ENCODE data around the gene KCNQ1. TPM values are rescaled to one million over a fixed set of nuclear protein-coding genes. Genes with fewer than 3 reads are reported as not detected.
A peak's percentile ranks its signal among the peaks of the same experiment; 100 is the strongest.

Gene KCNQ1
- total and polyA plus RNA-seq, 2 donors (not counting 1 experiment from before 2014, with no cell fraction given) = 21.5 to 28.8 TPM

DNA sequence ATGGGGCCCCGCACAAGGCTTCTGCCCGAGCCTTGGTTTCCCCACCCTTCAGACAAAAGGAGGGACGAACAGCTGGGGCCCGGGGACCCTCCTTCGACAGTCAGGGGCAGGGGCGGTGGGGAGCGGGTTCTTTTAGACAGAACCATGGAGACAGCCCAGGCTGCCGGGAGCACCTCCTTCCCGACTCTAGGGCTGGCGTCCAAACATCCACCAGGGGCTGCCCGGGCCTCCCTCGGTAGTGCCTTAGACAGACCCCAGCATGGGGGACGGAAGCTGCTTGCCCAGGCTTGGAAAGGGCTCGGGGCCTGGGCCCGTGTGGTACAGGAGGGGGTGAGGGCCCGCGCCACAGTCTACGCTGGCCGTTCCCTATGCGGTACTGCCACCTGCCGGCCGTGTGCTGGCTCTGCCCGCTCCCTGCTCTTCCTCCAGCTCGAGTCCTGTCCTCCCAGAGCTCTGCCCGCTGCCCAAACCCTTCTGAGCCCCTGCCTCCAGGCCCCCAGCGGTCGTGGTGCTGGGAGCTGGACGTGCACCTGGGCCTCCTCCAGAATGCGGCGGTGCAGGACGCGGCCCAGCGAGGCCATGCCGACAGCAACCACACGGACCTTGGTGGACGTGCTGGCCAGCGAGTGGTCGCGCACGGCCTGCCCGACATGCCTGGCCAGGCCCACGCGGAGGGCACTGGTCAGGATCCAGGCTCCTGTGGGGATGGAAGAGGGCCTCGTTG, 24.1 kb upstream of the KCNQ1 start:
- no peak overlapping the region for H3K4me3 Mint-ChIP-seq
- Histone ChIP-seq H3K27ac (ENCODE audit: low read length in 2 of 2) (no peak overlapping the region), H3K4me3 (ENCODE audit: control extremely low read depth in 1 of 5, extremely low read depth in 1 of 5, insufficient read depth in 1 of 5, low read depth in 2 of 5, low read length in 4 of 5) (no peak overlapping the region), H3K4me1 (ENCODE audit: control insufficient read depth in 2 of 2, insufficient read depth in 2 of 2, low read length in 2 of 2) (peaks cover 5 to 15% of the 10 kb centered on the region in 2 donors), H3K36me3 (replicated peaks in 1 of 2; ENCODE audit: control extremely low read depth in 1 of 2, control insufficient read depth in 1 of 2, extremely low read depth in 1 of 2, insufficient read depth in 2 of 2, low read length in 1 of 2) (no peaks in the 10 kb centered on the region), H3K79me2 (ENCODE audit: control insufficient read depth, insufficient read depth, low read length) (no peaks in the 10 kb centered on the region), H3K9ac (ENCODE audit: low read length) (no peak overlapping the region), H2AFZ (ENCODE audit: insufficient read depth, low read depth, low read length, poor library complexity, severe bottlenecking) (peak overlapping the region; percentile 32), H3K27me3 (replicated peaks in 1 of 4; ENCODE audit: control extremely low read depth in 1 of 4, control insufficient read depth in 3 of 4, insufficient read depth in 4 of 4, low read length in 3 of 4) (peaks cover 0 to 3% (median 0%) of the 10 kb centered on the region in 4 experiments), H3K4me2 (replicated peaks; ENCODE audit: low read depth, low read length, poor library complexity, severe bottlenecking) (peak overlapping the region; percentile 50), H3K9me3 (ENCODE audit: control extremely low read depth in 1 of 3, control insufficient read depth in 2 of 3, insufficient read depth in 1 of 3, low read length in 2 of 3) (peaks cover 0 to 2% (median 0%) of the 10 kb centered on the region in 3 donors), H4K20me1 (ENCODE audit: control insufficient read depth, insufficient read depth, low read length, poor library complexity, severe bottlenecking) (no peaks in the 10 kb centered on the region)
- H3K27ac Mint-ChIP-seq = peak overlapping the region; percentile 3
- no peaks in the 10 kb centered on the region for H3K9me3 Mint-ChIP-seq (ENCODE audit: insufficient read depth)
- no peaks in the 10 kb centered on the region for H3K27me3 Mint-ChIP-seq
- intact Hi-C loops (cut with micrococcal nuclease) = loop anchor here (1.0 kb wide), 1 partner anchor 234 kb away; no protein-coding TSS in a partner anchor
- TF ChIP-seq, protein P1, sequence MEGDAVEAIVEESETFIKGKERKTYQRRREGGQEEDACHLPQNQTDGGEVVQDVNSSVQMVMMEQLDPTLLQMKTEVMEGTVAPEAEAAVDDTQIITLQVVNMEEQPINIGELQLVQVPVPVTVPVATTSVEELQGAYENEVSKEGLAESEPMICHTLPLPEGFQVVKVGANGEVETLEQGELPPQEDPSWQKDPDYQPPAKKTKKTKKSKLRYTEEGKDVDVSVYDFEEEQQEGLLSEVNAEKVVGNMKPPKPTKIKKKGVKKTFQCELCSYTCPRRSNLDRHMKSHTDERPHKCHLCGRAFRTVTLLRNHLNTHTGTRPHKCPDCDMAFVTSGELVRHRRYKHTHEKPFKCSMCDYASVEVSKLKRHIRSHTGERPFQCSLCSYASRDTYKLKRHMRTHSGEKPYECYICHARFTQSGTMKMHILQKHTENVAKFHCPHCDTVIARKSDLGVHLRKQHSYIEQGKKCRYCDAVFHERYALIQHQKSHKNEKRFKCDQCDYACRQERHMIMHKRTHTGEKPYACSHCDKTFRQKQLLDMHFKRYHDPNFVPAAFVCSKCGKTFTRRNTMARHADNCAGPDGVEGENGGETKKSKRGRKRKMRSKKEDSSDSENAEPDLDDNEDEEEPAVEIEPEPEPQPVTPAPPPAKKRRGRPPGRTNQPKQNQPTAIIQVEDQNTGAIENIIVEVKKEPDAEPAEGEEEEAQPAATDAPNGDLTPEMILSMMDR (IDR thresholded peaks at IDR 0.05) = peak; percentile 83
- no peak for TF ChIP-seq EZH2 (IDR thresholded peaks at IDR 0.05; ENCODE audit: borderline replicate concordance, insufficient read depth, low read depth, low read length, poor library complexity, severe bottlenecking)
- ChIA-PET POLR2A (interaction anchor here (0.6 to 2.5 kb wide), 4 partner anchors 20 to 118 kb away, joined by 3 to 22 read pairs (median 10); partner anchors contain the start of genes C11orf21, TSPAN32 and TSSC4), CTCF (interaction anchor here (0.5 to 11.1 kb wide), 53 partner anchors 10 to 730 kb away, joined by 3 to 583 read pairs (median 4); partner anchors contain the start of genes ASCL2, C11orf21, CD81 and TSPAN32)
- peaks cover 3% of the 10 kb centered on the region for H3K4me1 Mint-ChIP-seq
- 38% methylated on average over 42 of the region's 44 CpGs for WGBS (ENCODE audit: insufficient coverage)
- DNase-seq (peak; percentile 86), ATAC-seq (ENCODE audit: low read depth) (peak; percentile 95)

Data from B cell (primary cell).